Gastrocnemius medialis (tissue), 4 donors: ENCODE results near the gene CPED1. TPM values are rescaled to one million over a fixed set of nuclear protein-coding genes. Genes with fewer than 3 reads are reported as not detected.

ENCODE experiments used
- ATAC-seq, 2 donors: fragments of 150-250 bp; one replicate each; pipeline ENCODE4 v1.9.1; 2016
- DNase-seq, 2 donors: peaks; one replicate each; pipeline ENCODE4 v3.0.0-alpha.2; 2019
- H3K27ac ChIP-seq, 4 donors: fragments of 200-600 bp; sonication (generic); 1 replicate in 1 of 4; 2 replicates in 3 of 4; pipeline ENCODE4 v1.5.1; 2016 to 2018; ENCODE audit warnings: mild to moderate bottlenecking in 2 of 4, moderate library complexity in 1 of 4
- H3K27me3 ChIP-seq, 3 donors: fragments of 200-600 bp; sonication (generic) in 2 of 3; 1 replicate in 1 of 3; 2 replicates in 2 of 3; pipeline versions ENCODE4 v1.5.1 to v1.6.0; 2016 to 2019; ENCODE audit warnings: mild to moderate bottlenecking in 1 of 3, moderate library complexity in 1 of 3
- H3K36me3 ChIP-seq, 2 donors: fragments of 200-600 bp; sonication (generic) in 1 of 2; one replicate each; pipeline ENCODE4 v1.5.1; 2017 to 2018
- H3K4me1 ChIP-seq, 2 donors: fragments of 200-600 bp; sonication (generic) in 1 of 2; one replicate each; pipeline ENCODE4 v1.5.1; 2016 to 2017; ENCODE audit warnings: mild to moderate bottlenecking in 2 of 2
- H3K4me3 ChIP-seq, 4 donors: fragments of 200-600 bp; sonication (generic) in 3 of 4; 1 replicate in 1 of 4; 2 replicates in 3 of 4; pipeline ENCODE4 v1.5.1; 2016 to 2019; ENCODE audit warnings: mild to moderate bottlenecking in 2 of 4
- H3K9me3 ChIP-seq, 3 donors: fragments of 200-600 bp; sonication (generic) in 2 of 3; 1 replicate in 1 of 3; 2 replicates in 2 of 3; pipeline ENCODE4 v1.5.1; 2016 to 2019
- CTCF ChIP-seq, 5 experiments: fragments of 450-650 bp in 3 of 5; fragments of 200-600 bp in 2 of 5; sonication (generic) in 2 of 5; IDR thresholded peaks in 4 of 5; conservative IDR thresholded peaks in 1 of 5; 1 replicate in 4 of 5; 2 replicates in 1 of 5; pipeline ENCODE4 v1.5.1; 2016 to 2019; ENCODE audit warnings: antibody characterized with exemption in 5 of 5, mild to moderate bottlenecking in 3 of 5, moderate library complexity in 3 of 5
- POLR2A ChIP-seq, 2 donors: fragments of 450-650 bp; IDR thresholded peaks; one replicate each; pipeline ENCODE4 v1.6.1; 2017; ENCODE audit warnings: antibody characterized with exemption in 2 of 2, mild to moderate bottlenecking in 2 of 2, moderate library complexity in 2 of 2
- in situ Hi-C, 4 donors: fragments of 200-750 bp; cut with MboI; loops; one replicate each; pipeline versions ENCODE4 v1.15.0 to v1.8.0; 2017; ENCODE audit warnings: low sequenced_read_pairs in 4 of 4
- intact Hi-C: fragments of 100-400 bp; cut with DNase I; formaldehyde crosslinking; loops from one replicate; pipeline ENCODE4 v1.15.1; 2023; ENCODE audit warnings: low total_unique reads
- total RNA-seq, 4 donors: library from RNA; depleted of rRNA; stranded (reverse); fragments of >200 nt; gene quantifications; one replicate each; pipeline versions ENCODE4 v1.1.0 to v1.2.3, GENCODE V29; 2016

CPED1 gene
- total RNA-seq, 4 donors from 2014 or later: 4.8 to 35.5 (median 34.1) TPM

- in situ Hi-C loops: no loop called here
- intact Hi-C loops: no loop called here
- Histone ChIP-seq H3K4me3 (no peak overlapping the region), H3K27me3 (no peaks in the 10 kb centered on the region), H3K36me3 (peaks cover 0 to 18% of the 10 kb centered on the region in 2 donors), H3K4me1 (peaks cover 0 to 4% of the 10 kb centered on the region in 2 donors), H3K9me3 (no peaks in the 10 kb centered on the region), H3K27ac (no peak overlapping the region)
- ATAC-seq (no peak), DNase-seq (no peak)
- TF ChIP-seq POLR2A (IDR thresholded peaks at IDR 0.05): no peak
Observed at GRCh38 chr7:121262221-121262620, 273.7 kb downstream of the CPED1 start.

- ATAC-seq (no peak), DNase-seq (no peak)
Observed at GRCh38 chr7:121262969-121263368, 274.5 kb downstream of the CPED1 start.

GRCh38 chr7:121266307-121266894, 277.9 kb downstream of the CPED1 start:
- no peak for ATAC-seq
- H3K9me3 ChIP-seq: no peaks in the 10 kb centered on the region
- TF ChIP-seq CTCF (IDR thresholded peaks at IDR 0.05 in 4 of 5, conservative IDR thresholded peaks at IDR 0.05 in 1 of 5) (no peak), POLR2A (IDR thresholded peaks at IDR 0.05) (no peak)
- intact Hi-C loops (no loop called here), in situ Hi-C loops (no loop called here)
- no peaks in the 10 kb centered on the region for H3K27me3 ChIP-seq
- no peak overlapping the region for H3K4me3 ChIP-seq
- H3K36me3 ChIP-seq: peaks cover 0 to 35% of the 10 kb centered on the region in 2 donors
- no peak for DNase-seq
- H3K4me1 ChIP-seq: no peaks in the 10 kb centered on the region
- H3K27ac ChIP-seq: no peak overlapping the region

More at GRCh38 chr7:121262969-121263368, 274.5 kb downstream of the CPED1 start:
- intact Hi-C loops (no loop called here), in situ Hi-C loops (no loop called here)
- H3K4me3 ChIP-seq: no peak overlapping the region
- no peaks in the 10 kb centered on the region for H3K9me3 ChIP-seq
- no peaks in the 10 kb centered on the region for H3K27me3 ChIP-seq
- H3K36me3 ChIP-seq: peaks cover 0 to 24% of the 10 kb centered on the region in 2 donors
- no peak for TF ChIP-seq CTCF (IDR thresholded peaks at IDR 0.05 in 4 of 5, conservative IDR thresholded peaks at IDR 0.05 in 1 of 5)
- TF ChIP-seq POLR2A (IDR thresholded peaks at IDR 0.05): no peak
- H3K27ac ChIP-seq: no peak overlapping the region
- peaks cover 0 to 4% of the 10 kb centered on the region in 2 donors for H3K4me1 ChIP-seq

GRCh38 chr7:121267612-121268011, 279.1 kb downstream of the CPED1 start:
- TF ChIP-seq POLR2A (IDR thresholded peaks at IDR 0.05): no peak
- TF ChIP-seq CTCF (IDR thresholded peaks at IDR 0.05 in 4 of 5, conservative IDR thresholded peaks at IDR 0.05 in 1 of 5): no peak
- intact Hi-C loops (no loop called here), in situ Hi-C loops (no loop called here)
- Histone ChIP-seq H3K27me3 (no peaks in the 10 kb centered on the region), H3K36me3 (peaks cover 0 to 35% of the 10 kb centered on the region in 2 donors), H3K4me1 (no peaks in the 10 kb centered on the region), H3K9me3 (no peaks in the 10 kb centered on the region), H3K4me3 (no peak overlapping the region), H3K27ac (no peak overlapping the region)
- peak in 1 of 2 donors; percentile 33 for ATAC-seq
- no peak for DNase-seq

- TF ChIP-seq CTCF (IDR thresholded peaks at IDR 0.05 in 4 of 5, conservative IDR thresholded peaks at IDR 0.05 in 1 of 5) (no peak), POLR2A (IDR thresholded peaks at IDR 0.05) (no peak)
- H3K27me3 ChIP-seq: no peaks in the 10 kb centered on the region
- intact Hi-C loops: no loop called here
- peaks cover 0 to 35% of the 10 kb centered on the region in 2 donors for H3K36me3 ChIP-seq
- in situ Hi-C loops: no loop called here
- no peak for DNase-seq
- no peaks in the 10 kb centered on the region for H3K9me3 ChIP-seq
- ATAC-seq: no peak
- no peak overlapping the region for H3K27ac ChIP-seq
- H3K4me1 ChIP-seq: peaks cover 0 to 3% of the 10 kb centered on the region in 2 donors
- H3K4me3 ChIP-seq: no peak overlapping the region
Observed at GRCh38 chr7:121269798-121270197, 281.3 kb downstream of the CPED1 start.
